ENCODE results near the gene LRCH4. TPM values are rescaled to one million over a fixed set of nuclear protein-coding genes. Genes with fewer than 3 reads are reported as not detected.

LRCH4 gene
- total and polyA plus RNA-seq, 2 of the 13 experiments (the other 11 are each of a cell fraction or from before 2014, with no cell fraction given), result 7.0 to 9.3 TPM

DNA sequence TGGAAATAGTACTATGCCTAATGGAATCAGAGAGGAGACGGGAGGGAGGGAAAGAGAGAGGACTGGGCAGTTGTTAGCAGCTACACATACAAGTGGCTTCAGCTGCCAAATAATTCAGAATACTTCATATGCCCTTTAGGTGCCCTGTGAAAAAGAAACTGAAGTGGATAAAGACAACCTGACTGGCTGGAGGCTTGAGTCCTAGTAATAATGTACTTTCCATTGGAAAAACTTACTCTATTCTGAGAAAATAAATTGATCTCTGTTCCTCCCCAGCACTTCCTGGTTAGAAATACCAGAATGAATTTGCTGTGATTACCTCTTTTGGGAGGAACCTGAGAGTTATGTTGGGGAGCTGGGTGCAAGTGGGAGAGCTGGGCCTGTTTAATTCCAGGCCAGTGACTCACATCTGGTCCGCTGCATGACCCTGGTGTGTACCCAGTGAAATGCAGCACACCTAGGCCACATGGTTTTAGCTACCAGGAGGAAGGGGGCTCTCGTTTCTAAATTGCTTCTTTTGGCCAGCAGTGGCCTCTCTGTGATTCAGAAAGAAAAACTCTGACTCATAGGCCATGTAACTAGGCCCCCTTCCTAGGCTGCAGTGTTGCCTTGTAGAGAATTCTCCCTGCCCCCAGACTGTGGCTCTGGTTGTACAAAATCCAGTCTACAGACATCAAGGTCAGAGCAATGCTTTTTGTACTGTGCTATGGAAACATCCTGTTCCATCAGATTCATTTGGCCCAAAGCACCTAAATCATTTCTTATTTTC, 40.4 kb downstream of the LRCH4 start (continued):
- TF ChIP-seq IKZF4 (CRISPR knock-in tag; IDR thresholded peaks at IDR 0.05; ENCODE audit: borderline replicate concordance, low read depth, not compliant biosample characterization), result no peak
- no peak for TF ChIP-seq HNRNPUL1 (IDR thresholded peaks at IDR 0.05; ENCODE audit: low read depth, low read length)
- peak; percentile 43; the same call in 1 of the 2 replicates for TF ChIP-seq PHF21A (CRISPR knock-in tag; IDR thresholded peaks at IDR 0.05)
- TF ChIP-seq TGIF2 (CRISPR knock-in tag; IDR thresholded peaks at IDR 0.05), result peak; percentile 9; the same call in 1 of the 2 replicates
- TF ChIP-seq ZNF33B (CRISPR knock-in tag; IDR thresholded peaks at IDR 0.05), result no peak
- TF ChIP-seq ZNF883 (CRISPR knock-in tag; IDR thresholded peaks at IDR 0.05; ENCODE audit: not compliant biosample characterization), result no peak
- TF ChIP-seq HOXA5 (CRISPR knock-in tag; IDR thresholded peaks at IDR 0.05), result no peak; the same call in 1 of the 2 replicates
- TF ChIP-seq ZSCAN31 (CRISPR knock-in tag; IDR thresholded peaks at IDR 0.05; ENCODE audit: low read depth), result no peak
- TF ChIP-seq HCFC1 (IDR thresholded peaks at IDR 0.05; ENCODE audit: low read depth, low read length), result no peak
- no peak for TF ChIP-seq ZSCAN25 (CRISPR knock-in tag; IDR thresholded peaks at IDR 0.05)
- no peak for TF ChIP-seq ZBTB8A (CRISPR knock-in tag; IDR thresholded peaks at IDR 0.05; ENCODE audit: borderline replicate concordance, low read depth)
- TF ChIP-seq, protein P1, sequence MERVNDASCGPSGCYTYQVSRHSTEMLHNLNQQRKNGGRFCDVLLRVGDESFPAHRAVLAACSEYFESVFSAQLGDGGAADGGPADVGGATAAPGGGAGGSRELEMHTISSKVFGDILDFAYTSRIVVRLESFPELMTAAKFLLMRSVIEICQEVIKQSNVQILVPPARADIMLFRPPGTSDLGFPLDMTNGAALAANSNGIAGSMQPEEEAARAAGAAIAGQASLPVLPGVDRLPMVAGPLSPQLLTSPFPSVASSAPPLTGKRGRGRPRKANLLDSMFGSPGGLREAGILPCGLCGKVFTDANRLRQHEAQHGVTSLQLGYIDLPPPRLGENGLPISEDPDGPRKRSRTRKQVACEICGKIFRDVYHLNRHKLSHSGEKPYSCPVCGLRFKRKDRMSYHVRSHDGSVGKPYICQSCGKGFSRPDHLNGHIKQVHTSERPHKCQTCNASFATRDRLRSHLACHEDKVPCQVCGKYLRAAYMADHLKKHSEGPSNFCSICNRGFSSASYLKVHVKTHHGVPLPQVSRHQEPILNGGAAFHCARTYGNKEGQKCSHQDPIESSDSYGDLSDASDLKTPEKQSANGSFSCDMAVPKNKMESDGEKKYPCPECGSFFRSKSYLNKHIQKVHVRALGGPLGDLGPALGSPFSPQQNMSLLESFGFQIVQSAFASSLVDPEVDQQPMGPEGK (CRISPR knock-in tag; IDR thresholded peaks at IDR 0.05), result peak; percentile 91
- TF ChIP-seq ZFP36L2 (CRISPR knock-in tag; IDR thresholded peaks at IDR 0.05), result no peak
- TF ChIP-seq, protein P2, sequence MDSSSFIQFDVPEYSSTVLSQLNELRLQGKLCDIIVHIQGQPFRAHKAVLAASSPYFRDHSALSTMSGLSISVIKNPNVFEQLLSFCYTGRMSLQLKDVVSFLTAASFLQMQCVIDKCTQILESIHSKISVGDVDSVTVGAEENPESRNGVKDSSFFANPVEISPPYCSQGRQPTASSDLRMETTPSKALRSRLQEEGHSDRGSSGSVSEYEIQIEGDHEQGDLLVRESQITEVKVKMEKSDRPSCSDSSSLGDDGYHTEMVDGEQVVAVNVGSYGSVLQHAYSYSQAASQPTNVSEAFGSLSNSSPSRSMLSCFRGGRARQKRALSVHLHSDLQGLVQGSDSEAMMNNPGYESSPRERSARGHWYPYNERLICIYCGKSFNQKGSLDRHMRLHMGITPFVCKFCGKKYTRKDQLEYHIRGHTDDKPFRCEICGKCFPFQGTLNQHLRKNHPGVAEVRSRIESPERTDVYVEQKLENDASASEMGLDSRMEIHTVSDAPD (CRISPR knock-in tag; IDR thresholded peaks at IDR 0.05), result no peak; the same call in 1 of the 2 replicates
- TF ChIP-seq CCDC6 (CRISPR knock-in tag; IDR thresholded peaks at IDR 0.05), result peak; percentile 21; the same call in 1 of the 2 replicates
- TF ChIP-seq TP53 (CRISPR knock-in tag; conservative IDR thresholded peaks at IDR 0.05), result no peak
- TF ChIP-seq, protein P3, sequence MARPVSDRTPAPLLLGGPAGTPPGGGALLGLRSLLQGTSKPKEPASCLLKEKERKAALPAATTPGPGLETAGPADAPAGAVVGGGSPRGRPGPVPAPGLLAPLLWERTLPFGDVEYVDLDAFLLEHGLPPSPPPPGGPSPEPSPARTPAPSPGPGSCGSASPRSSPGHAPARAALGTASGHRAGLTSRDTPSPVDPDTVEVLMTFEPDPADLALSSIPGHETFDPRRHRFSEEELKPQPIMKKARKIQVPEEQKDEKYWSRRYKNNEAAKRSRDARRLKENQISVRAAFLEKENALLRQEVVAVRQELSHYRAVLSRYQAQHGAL (CRISPR knock-in tag; IDR thresholded peaks at IDR 0.05; ENCODE audit: not compliant biosample characterization), result no peak
- TF ChIP-seq ZNF709 (CRISPR knock-in tag; IDR thresholded peaks at IDR 0.05), result peak; percentile 65; the same call in 1 of the 2 replicates
- no peak for TF ChIP-seq ZNF337 (CRISPR knock-in tag; IDR thresholded peaks at IDR 0.05; ENCODE audit: borderline replicate concordance, low read depth)
- TF ChIP-seq, protein P4, sequence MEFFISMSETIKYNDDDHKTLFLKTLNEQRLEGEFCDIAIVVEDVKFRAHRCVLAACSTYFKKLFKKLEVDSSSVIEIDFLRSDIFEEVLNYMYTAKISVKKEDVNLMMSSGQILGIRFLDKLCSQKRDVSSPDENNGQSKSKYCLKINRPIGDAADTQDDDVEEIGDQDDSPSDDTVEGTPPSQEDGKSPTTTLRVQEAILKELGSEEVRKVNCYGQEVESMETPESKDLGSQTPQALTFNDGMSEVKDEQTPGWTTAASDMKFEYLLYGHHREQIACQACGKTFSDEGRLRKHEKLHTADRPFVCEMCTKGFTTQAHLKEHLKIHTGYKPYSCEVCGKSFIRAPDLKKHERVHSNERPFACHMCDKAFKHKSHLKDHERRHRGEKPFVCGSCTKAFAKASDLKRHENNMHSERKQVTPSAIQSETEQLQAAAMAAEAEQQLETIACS (CRISPR knock-in tag; IDR thresholded peaks at IDR 0.05), result no peak
- no peak for TF ChIP-seq CHD2 (IDR thresholded peaks at IDR 0.05; ENCODE audit: low read depth, low read length)
- TF ChIP-seq MLLT10 (CRISPR knock-in tag; IDR thresholded peaks at IDR 0.05), result no peak
- no peak for TF ChIP-seq MIER2 (CRISPR knock-in tag; IDR thresholded peaks at IDR 0.05)
- no peak; the same call in 1 of the 2 replicates for TF ChIP-seq NR2F6 (IDR thresholded peaks at IDR 0.05)
- TF ChIP-seq NR2F6 (CRISPR knock-in tag; IDR thresholded peaks at IDR 0.05), result peak; percentile 86; the same call in 1 of the 2 replicates

Data from HepG2 (cell line).